Stimulated activated naive B cell treated with anti-CD40 and anti-IgM and Interleukin-4, amounts not matched to agents 10 μg/mL and 1 μg/mL and 100 μg/mL, for 72 hours (primary cell): Measurements from ENCODE around the gene SNX13.

ENCODE experiments used
- ATAC-seq, 2 donors: fragments of 150-1000 bp; cut with Tn5 transposase; replicated peaks; 2 replicates each; pipeline ENCODE4 v1.10.0; 2021; ENCODE audit warnings: moderate library complexity in 1 of 2
- DNase-seq: peaks from one replicate; pipeline ENCODE4 v3.0.0; 2021
- H3K27ac Mint-ChIP-seq: one replicate; pipeline ENCODE4 v1.8.0; 2022; ENCODE audit warnings: mild to moderate bottlenecking, mixed read lengths
- H3K27me3 Mint-ChIP-seq, 2 donors: one replicate each; pipeline ENCODE4 v1.8.0; 2022; ENCODE audit warnings: mixed read lengths in 2 of 2
- H3K36me3 Mint-ChIP-seq, 2 donors: one replicate each; pipeline ENCODE4 v1.8.0; 2022; ENCODE audit warnings: mixed read lengths in 2 of 2, mild to moderate bottlenecking in 1 of 2
- H3K4me1 Mint-ChIP-seq, 2 donors: one replicate each; pipeline ENCODE4 v1.8.0; 2022; ENCODE audit warnings: mixed read lengths in 2 of 2, mild to moderate bottlenecking in 1 of 2
- H3K4me3 Mint-ChIP-seq, 2 donors: one replicate each; pipeline ENCODE4 v1.8.0; 2022; ENCODE audit warnings: mild to moderate bottlenecking in 2 of 2, mixed read lengths in 2 of 2, moderate library complexity in 1 of 2
- H3K9me3 Mint-ChIP-seq, 2 donors: one replicate each; pipeline ENCODE4 v1.8.0; 2022; ENCODE audit warnings: mixed read lengths in 2 of 2, mild to moderate bottlenecking in 1 of 2

Gene SNX13

GRCh38 chr7:17787257-17787656, 153.0 kb downstream of the SNX13 start:
- H3K36me3 Mint-ChIP-seq = peaks cover 8 to 9% of the 10 kb centered on the region in 2 donors
- no peak overlapping the region for H3K27ac Mint-ChIP-seq
- ATAC-seq = no peak
- DNase-seq = no peak
- H3K4me3 Mint-ChIP-seq = no peak overlapping the region
- H3K4me1 Mint-ChIP-seq = no peaks in the 10 kb centered on the region
- no peaks in the 10 kb centered on the region for H3K27me3 Mint-ChIP-seq
- no peaks in the 10 kb centered on the region for H3K9me3 Mint-ChIP-seq

DNA sequence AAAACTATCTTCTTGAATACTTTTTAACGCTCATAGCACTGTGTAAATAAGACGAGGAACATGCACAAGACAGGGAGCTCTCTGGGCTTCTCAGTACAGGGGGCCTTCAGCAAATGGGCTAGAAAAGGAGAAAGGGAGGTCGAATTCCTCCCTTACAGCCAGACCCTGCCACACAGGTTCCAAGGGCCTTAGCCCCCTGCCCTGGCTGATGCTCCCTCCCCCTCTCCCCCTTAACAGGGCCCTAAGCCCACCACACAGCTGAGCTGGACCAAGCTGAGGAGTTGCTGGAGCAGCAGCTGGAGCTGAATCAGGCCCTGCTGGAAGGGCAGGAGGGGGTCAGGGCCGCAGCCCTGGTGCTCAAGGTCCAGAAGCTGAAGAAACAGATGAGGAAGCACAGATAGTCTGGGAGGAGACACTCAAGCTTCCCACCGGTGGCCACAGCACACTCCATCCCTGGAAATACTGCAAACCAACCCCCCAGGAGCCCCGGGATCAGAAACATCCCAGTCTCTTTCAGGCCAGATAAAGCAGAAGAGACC, 153.9 kb downstream of the SNX13 start:
- ATAC-seq (no peak), DNase-seq (no peak)
- no peaks in the 10 kb centered on the region for H3K4me1 Mint-ChIP-seq
- H3K27ac Mint-ChIP-seq = no peak overlapping the region
- H3K27me3 Mint-ChIP-seq = no peaks in the 10 kb centered on the region
- H3K36me3 Mint-ChIP-seq = peaks cover 8 to 9% of the 10 kb centered on the region in 2 donors
- no peak overlapping the region for H3K4me3 Mint-ChIP-seq
- no peaks in the 10 kb centered on the region for H3K9me3 Mint-ChIP-seq

DNA sequence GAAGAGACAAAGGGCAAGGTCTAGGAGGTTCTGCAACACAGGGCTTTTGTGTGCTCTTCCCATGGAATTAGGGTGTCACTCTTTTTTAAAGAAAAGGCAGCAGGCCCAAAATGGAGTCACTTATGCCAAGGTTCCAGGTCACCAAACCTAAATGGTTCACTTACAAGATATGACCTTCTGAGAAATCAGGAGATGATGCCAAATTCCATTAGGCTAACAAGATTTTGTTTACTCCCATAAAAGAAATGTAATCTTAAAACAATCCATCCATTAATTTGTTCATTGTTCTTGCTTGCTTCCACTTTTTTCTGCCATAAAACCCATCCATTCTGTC, 158.1 kb downstream of the SNX13 start:
- no peak overlapping the region for H3K4me3 Mint-ChIP-seq
- DNase-seq = no peak
- ATAC-seq = no peak
- H3K27me3 Mint-ChIP-seq = no peaks in the 10 kb centered on the region
- H3K9me3 Mint-ChIP-seq = no peaks in the 10 kb centered on the region
- H3K27ac Mint-ChIP-seq = no peak overlapping the region
- peaks cover 0 to 3% of the 10 kb centered on the region in 2 donors for H3K36me3 Mint-ChIP-seq
- H3K4me1 Mint-ChIP-seq = no peaks in the 10 kb centered on the region

DNA sequence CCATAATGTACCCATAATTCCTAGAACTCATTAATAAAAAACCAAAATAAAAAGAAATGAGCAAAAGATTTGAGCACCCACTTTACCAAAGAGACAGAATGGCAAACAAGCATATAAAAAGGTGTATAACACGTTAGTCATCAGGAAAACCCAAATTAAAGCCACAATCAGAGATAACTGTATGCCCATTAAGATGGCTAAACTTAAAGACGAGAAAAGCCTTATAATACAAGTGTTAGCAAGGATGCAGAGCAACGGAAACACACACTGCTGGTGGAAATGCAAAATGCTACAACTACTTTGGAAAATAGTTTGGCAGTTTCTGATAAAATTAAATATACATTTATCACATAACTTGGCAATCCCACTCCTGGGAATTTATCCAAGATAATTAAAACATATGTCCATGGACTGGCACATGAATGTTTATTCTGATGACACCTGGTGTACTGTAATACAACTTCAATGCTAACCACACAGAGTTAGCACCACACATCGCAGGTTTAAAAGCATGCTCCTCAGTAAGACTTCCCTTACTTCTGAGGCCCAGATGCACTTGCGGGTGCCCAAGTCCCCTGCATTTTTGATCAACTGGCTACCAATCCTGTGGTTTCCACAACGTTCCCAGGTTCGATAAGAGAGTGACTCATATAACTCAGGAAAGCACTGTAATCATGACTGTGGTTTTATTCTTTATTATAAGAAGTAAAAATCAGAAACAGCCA, 158.6 kb downstream of the SNX13 start:
- H3K9me3 Mint-ChIP-seq = no peaks in the 10 kb centered on the region
- DNase-seq (no peak), ATAC-seq (no peak)
- H3K4me1 Mint-ChIP-seq = no peaks in the 10 kb centered on the region
- H3K36me3 Mint-ChIP-seq = peaks cover 0 to 3% of the 10 kb centered on the region in 2 donors
- no peak overlapping the region for H3K27ac Mint-ChIP-seq
- H3K27me3 Mint-ChIP-seq = no peaks in the 10 kb centered on the region
- H3K4me3 Mint-ChIP-seq = no peak overlapping the region

GRCh38 chr7:17779381-17779780, 160.9 kb downstream of the SNX13 start:
- H3K27ac Mint-ChIP-seq = no peak overlapping the region
- no peak for ATAC-seq
- no peaks in the 10 kb centered on the region for H3K27me3 Mint-ChIP-seq
- no peaks in the 10 kb centered on the region for H3K9me3 Mint-ChIP-seq
- no peak for DNase-seq
- no peak overlapping the region for H3K4me3 Mint-ChIP-seq
- H3K36me3 Mint-ChIP-seq = peaks cover 0 to 5% of the 10 kb centered on the region in 2 donors
- no peaks in the 10 kb centered on the region for H3K4me1 Mint-ChIP-seq

- Mint-ChIP-seq H3K27ac (no peak overlapping the region), H3K36me3 (peaks cover 0 to 6% of the 10 kb centered on the region in 2 donors), H3K4me3 (no peak overlapping the region), H3K4me1 (peaks cover 6 to 8% of the 10 kb centered on the region in 2 donors), H3K27me3 (no peaks in the 10 kb centered on the region), H3K9me3 (no peaks in the 10 kb centered on the region)
- ATAC-seq = no peak
- DNase-seq = no peak
These were observed 165.5 kb downstream of the SNX13 start for GRCh38 chr7:17774716-17775288.

DNA sequence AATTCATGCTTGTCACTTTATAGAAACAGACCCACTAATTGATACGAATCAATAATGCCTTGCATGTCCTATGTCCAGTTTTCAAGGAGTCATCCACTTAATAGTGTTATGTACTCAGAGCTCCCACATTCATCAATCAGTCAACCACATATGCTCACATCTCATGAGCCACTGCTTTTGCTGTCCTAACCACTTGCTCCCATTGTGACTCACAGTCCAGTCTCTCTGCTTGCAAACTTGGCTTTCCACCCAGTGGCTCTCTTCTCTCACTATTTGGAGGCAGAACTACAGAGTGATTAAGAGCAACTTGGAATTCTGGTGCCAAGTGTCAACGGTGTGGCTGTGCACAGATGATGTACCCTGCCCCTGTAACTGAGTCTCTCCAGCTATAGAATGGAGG, 166.0 kb downstream of the SNX13 start:
- Mint-ChIP-seq H3K4me3 (no peak overlapping the region), H3K27me3 (no peaks in the 10 kb centered on the region), H3K36me3 (peaks cover 0 to 9% of the 10 kb centered on the region in 2 donors), H3K9me3 (no peaks in the 10 kb centered on the region), H3K4me1 (peaks cover 8% of the 10 kb centered on the region in 2 donors), H3K27ac (no peak overlapping the region)
- no peak for DNase-seq
- no peak for ATAC-seq

- DNase-seq = no peak
- ATAC-seq = no peak
- Mint-ChIP-seq H3K9me3 (no peaks in the 10 kb centered on the region), H3K4me1 (peaks cover 8% of the 10 kb centered on the region in 2 donors), H3K36me3 (peaks cover 0 to 9% of the 10 kb centered on the region in 2 donors), H3K4me3 (no peak overlapping the region), H3K27me3 (no peaks in the 10 kb centered on the region), H3K27ac (no peak overlapping the region)
These were observed 167.0 kb downstream of the SNX13 start for GRCh38 chr7:17773289-17773626.

- ATAC-seq (no peak), DNase-seq (no peak)
- Mint-ChIP-seq H3K4me1 (peaks cover 8% of the 10 kb centered on the region in 2 donors), H3K27ac (no peak overlapping the region), H3K36me3 (peaks cover 0 to 9% of the 10 kb centered on the region in 2 donors), H3K9me3 (no peaks in the 10 kb centered on the region), H3K4me3 (no peak overlapping the region), H3K27me3 (no peaks in the 10 kb centered on the region)
These were observed 167.6 kb downstream of the SNX13 start for GRCh38 chr7:17772581-17773288.

- no peak overlapping the region for H3K27ac Mint-ChIP-seq
- peaks cover 0 to 9% of the 10 kb centered on the region in 2 donors for H3K36me3 Mint-ChIP-seq
- no peaks in the 10 kb centered on the region for H3K27me3 Mint-ChIP-seq
- no peaks in the 10 kb centered on the region for H3K9me3 Mint-ChIP-seq
- H3K4me3 Mint-ChIP-seq = no peak overlapping the region
- ATAC-seq = no peak
- DNase-seq = no peak
- H3K4me1 Mint-ChIP-seq = peaks cover 8% of the 10 kb centered on the region in 2 donors
These were observed 168.3 kb downstream of the SNX13 start for GRCh38 chr7:17771901-17772408.

DNA sequence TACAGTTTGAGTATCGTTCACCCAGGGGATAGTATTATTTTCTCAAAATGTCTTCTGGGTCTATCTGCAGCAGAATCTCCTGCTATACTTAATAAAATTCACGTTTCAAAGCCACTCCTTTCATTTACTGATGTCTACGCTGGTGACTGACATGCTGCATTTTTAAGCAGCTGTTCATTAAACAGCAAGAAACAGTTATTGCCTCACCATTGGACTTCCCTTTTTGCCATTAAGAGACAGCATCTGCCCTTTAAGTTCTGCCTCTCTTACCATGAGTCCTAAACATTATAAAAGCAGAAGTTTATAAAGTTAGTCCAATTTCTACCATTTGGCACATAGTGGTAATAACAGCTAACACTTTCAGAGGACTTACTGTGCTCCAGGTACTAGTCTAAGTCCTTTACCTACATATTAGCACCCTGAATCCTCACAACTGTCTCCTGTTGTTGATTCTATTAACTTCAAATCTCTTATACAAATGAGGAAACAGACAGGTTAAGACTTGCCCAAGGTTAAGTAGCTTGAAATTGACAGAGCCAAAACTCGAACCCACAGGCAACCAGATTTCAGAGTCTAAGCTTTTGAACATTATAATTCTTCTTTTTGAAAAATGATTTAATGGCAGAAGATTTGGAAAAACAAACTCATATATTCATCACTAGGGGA, 169.5 kb downstream of the SNX13 start:
- Mint-ChIP-seq H3K4me3 (no peak overlapping the region), H3K4me1 (peaks cover 8% of the 10 kb centered on the region in 2 donors), H3K36me3 (peaks cover 2 to 12% of the 10 kb centered on the region in 2 donors), H3K9me3 (peaks cover 2 to 4% of the 10 kb centered on the region in 2 donors), H3K27me3 (no peaks in the 10 kb centered on the region), H3K27ac (no peak overlapping the region)
- DNase-seq (no peak), ATAC-seq (peak; percentile 74 to 84)

GRCh38 chr7:17769918-17770317, 170.4 kb downstream of the SNX13 start:
- Mint-ChIP-seq H3K27me3 (no peaks in the 10 kb centered on the region), H3K27ac (no peak overlapping the region)
- peak; percentile 87 to 88 for ATAC-seq

GRCh38 chr7:17758008-17758407, 182.3 kb downstream of the SNX13 start:
- Mint-ChIP-seq H3K27ac (no peak overlapping the region), H3K9me3 (peaks cover 0 to 3% of the 10 kb centered on the region in 2 donors), H3K4me1 (no peaks in the 10 kb centered on the region), H3K36me3 (peaks cover 8 to 20% of the 10 kb centered on the region in 2 donors), H3K27me3 (no peaks in the 10 kb centered on the region), H3K4me3 (no peak overlapping the region)
- DNase-seq (no peak), ATAC-seq (no peak)

More at GRCh38 chr7:17769918-17770317, 170.4 kb downstream of the SNX13 start:
- peaks cover 8 to 9% of the 10 kb centered on the region in 2 donors for H3K9me3 Mint-ChIP-seq
- H3K36me3 Mint-ChIP-seq = peaks cover 8 to 19% of the 10 kb centered on the region in 2 donors
- H3K4me1 Mint-ChIP-seq = peaks cover 10 to 13% of the 10 kb centered on the region in 2 donors
- peak; percentile 29 for DNase-seq
- no peak overlapping the region for H3K4me3 Mint-ChIP-seq

GRCh38 chr7:17746020-17746530, 194.2 kb downstream of the SNX13 start:
- Mint-ChIP-seq H3K27ac (no peak overlapping the region), H3K4me3 (no peak overlapping the region), H3K9me3 (peaks cover 0 to 1% of the 10 kb centered on the region in 2 donors), H3K36me3 (no peaks in the 10 kb centered on the region), H3K4me1 (peaks cover 6 to 14% of the 10 kb centered on the region in 2 donors), H3K27me3 (no peaks in the 10 kb centered on the region)
- DNase-seq (no peak), ATAC-seq (no peak)
